HG03442 (cell line): ENCODE results near the gene MYPOP.

Experiments
- ATAC-seq: cut with Tn5 transposase; IDR thresholded peaks from one replicate; pipeline ENCODE4 v1.9.1; 2021; ENCODE audit warnings: mild to moderate bottlenecking, moderate library complexity; ENCODE audit not compliant: unreplicated experiment

Gene MYPOP, protein sequence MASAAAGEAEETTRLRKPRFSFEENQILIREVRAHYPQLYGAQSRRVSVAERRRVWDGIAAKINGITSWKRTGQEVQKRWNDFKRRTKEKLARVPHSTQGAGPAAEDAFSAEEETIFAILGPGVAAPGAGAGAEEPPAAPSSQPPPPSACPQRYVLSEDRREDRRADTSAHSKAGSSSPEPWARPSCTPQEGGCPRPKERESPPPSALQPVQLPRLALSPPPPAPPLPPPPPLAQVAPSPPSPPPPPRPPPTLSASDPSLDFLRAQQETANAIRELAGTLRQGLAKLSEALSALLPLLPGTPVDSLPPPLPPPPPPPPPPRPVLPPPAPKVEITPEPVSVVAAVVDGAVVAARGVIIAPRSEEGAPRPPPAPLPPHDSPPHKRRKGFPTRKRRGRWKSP

GRCh38 chr19:45901912-45902650 lies at the start of gene MYPOP:
Gene MYPOP (minus strand): TSS chr19:45902613. CDS start chr19:45901773, 840 bp downstream.
- no peak for ATAC-seq

DNA sequence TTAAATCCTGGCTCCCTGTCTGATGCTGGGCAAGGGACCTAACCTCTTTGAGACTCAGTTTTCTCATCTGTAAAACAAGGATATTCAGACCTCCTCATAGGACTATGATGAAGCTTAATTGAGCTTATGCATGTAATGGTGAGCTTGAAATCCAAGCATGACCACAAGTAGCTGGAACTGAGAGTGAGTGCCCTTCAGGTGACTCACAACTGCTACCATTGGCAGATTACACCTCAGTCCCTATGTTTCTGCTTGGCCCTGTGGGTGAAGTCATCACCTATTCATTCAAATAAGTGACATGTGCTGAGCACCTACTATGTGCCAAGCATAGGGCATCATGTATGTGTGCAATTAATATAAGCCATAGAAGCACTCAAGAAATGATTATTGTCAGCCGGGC lies 45.5 kb upstream of the MYPOP start:
- no peak for ATAC-seq

DNA sequence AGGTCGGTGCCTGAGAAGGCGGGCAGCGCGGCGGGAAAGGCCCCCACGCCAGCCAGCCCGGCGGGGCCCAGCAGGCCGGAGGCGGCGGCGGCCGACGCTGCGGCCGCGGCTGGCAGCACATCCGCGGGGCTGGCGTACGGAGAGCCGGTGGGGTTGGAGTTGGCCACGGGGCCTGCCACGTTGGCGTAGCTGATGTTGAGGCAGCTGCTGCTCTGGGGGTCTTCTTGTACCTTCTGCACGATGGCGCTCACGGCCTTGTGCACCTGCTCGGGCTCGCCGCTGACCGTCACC lies 38.0 kb upstream of the MYPOP start:
- ATAC-seq: no peak

DNA sequence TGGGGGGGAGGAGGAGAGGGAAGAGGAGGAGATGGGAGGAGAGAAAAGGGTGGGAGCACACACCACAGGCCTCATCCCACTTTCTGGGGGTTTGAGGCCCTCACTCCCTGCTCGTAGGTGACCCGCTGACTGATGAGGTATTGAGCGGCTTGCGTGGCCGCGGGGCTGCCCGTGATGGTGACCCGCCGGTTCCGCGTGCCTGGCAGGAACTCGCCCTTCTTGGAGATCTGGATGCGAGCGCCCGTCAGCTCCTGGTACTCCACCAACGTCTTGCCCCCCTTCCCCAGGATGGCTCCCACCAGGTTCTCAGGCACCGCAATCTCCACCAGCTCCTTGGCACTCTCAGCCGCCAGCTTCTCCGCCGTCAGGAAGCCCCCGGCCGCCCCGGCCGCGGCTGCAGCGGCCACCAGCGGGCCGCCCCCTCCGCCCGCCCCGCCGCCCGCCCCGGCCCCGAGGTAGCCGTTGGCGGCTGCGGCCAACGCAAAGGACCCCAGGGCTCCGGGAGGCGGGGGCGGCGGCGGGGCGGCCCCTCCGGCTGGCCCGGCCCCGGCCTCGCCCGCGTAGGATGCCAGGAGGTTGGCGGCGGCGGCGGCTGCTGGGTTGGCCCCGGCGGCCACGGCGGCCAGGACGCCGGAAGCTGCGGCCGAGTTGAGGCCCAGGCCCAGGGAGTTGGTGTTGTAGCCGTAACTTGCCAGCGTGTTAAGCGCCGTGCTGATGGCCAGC lies 37.5 kb upstream of the MYPOP start:
- no peak for ATAC-seq

- ATAC-seq: no peak
Observed at GRCh38 chr19:45938733-45939319, 36.4 kb upstream of the MYPOP start.

- ATAC-seq: no peak
Observed at GRCh38 chr19:45935267-45935666, 32.9 kb upstream of the MYPOP start.

DNA sequence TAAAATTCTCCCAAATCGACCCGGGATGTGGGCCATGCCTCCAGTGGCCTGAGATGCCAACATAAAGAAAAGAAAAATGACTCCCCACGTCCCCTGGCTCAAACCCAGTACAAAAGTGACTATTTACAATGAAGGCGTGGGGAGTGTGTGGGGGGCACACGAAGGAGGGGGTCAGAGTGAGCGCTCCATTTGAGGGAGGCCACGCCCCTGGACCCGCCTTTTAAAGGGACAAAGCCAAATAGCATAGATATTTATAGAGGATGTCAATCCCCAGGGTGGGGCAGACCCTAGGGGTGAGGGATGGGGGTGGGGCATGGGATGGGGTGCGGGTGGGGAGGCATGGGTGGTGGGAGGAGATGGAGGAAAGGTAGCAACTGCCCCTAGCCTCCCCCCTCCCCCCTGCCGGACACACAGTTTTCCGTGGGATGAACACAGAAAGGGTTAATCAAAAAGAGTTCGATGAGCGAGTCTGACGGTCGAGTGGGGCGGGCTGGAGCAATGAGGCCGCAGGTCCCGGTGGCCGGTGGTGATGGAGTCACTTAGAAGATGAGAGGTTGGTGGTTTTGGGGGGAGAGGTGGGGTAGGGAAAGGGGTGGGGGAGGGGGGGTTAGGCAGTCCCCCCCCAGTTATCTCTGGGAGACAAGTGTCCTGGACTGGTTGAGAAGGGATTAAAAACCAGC lies 32.3 kb upstream of the MYPOP start:
- ATAC-seq: no peak

DNA sequence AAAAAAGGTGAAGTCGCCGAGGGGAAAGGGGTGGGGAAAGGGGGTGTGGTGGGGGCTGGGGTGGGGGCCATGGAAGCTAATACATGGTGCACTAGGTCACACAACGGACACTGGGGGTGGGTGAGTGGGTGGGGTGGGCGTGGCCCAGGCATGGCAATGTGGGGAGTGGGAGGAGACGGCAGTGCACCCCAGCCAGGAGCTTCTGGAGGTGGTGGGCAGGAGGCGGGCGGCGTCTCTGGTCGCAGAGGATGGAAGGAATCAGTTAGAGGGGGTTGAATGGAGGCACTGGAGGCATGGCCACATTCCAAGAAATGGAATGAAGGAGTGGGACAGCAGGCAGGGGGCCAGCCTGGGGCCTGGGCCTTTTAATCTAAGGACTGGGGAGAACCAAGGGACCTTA lies 31.3 kb upstream of the MYPOP start:
- ATAC-seq: no peak

DNA sequence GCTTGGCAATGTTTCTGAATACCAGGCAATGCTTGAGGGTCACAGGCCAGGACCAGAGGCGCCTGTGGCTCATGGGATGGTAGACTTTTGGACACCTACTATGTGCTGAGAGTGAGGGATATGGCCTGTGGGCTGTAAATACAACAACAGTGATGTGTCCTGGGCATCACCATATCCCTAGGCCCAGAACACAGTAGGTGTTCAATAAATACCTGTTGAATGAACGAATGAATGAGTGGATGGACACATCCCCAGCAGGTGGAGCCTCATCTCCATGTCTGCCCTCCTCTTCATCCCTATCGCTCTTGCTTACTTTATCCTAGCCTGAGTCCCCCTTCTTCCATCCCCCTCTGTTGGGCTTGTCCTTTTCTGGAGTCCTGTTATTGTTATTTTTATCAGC lies 28.6 kb upstream of the MYPOP start:
- ATAC-seq: no peak

GRCh38 chr19:45929247-45929646 lies 26.8 kb upstream of the MYPOP start:
- no peak for ATAC-seq

- ATAC-seq: no peak
Observed at GRCh38 chr19:45927565-45928261, 25.3 kb upstream of the MYPOP start.

GRCh38 chr19:45924891-45925447 lies 22.6 kb upstream of the MYPOP start:
- ATAC-seq: no peak

DNA sequence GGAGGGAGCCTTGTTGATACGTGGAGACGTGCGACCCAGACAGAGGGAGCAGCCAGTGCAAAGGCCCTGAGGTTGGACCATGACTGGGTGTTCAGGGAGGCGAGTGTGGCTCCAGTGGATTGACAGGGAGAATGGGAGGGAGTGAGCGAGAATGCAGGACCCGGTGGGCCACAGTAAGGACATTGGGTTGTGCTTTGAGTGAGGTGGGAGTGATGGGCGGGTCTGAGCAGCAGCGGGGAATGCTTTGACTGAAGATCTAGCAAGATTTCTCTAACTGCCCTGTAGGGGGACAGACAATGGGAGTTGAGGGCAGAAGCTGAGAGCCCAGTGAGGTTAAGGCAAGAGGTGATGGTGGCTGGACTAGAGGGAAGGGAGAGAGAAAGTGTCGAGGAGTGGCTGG lies 19.9 kb upstream of the MYPOP start:
- ATAC-seq: no peak

DNA sequence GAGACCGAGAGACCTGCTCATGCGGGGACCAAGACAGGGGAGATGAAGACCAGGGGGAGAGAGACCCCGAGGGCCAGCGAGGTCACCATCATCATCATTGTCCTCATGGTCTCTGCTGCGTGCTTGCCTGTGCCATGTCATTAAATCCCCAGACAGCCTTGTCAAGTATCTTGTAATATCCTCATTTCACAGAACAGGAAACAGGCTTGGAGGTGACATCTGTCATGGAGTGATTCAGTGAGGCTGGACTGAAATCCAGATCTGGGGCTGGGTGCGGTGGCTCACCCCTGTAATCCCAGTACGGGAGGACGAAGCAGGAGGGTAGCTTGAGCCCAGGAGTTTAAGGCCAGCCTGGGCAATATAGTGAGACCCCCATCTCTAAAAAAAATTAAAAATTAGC lies 18.0 kb upstream of the MYPOP start:
- no peak for ATAC-seq

DNA sequence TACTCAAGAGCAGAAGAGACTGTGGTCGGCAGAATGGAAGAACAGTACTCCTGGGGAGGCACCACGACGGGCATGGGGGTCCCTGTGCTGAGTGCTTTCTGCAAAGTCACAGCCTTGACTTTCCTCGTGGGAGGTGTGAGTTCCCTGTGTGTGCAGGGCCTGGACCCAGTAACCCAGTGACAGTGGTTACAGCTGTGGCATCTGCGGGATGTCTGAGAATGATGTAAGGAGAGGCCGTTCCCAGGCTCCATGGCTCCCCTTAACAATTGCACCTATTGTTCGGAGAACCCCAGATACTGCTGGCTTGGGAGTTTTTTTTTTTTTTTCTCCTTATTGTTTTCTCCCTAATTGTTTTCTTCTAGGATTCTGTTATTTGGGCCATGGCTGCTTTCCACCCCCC lies 17.3 kb upstream of the MYPOP start:
- no peak for ATAC-seq

DNA sequence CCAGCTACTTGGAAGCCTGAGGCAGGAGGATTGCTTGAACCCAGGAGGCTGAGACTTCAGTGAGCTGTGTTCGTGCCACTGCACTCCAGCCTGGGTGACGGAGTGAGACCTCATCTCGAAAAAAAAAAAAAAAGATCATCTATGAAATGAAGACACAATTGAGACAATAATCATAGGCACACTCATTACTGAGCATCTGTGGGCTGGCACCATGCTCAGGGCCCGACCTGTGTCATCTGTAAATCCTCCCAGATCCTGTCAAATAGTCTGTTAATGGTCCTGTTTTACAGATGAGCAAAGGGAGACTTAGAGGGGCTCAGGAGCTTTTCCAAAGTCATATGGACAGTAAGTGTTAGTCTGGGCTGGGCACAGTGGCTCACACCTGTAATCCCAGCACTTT lies 16.3 kb upstream of the MYPOP start:
- ATAC-seq: no peak

DNA sequence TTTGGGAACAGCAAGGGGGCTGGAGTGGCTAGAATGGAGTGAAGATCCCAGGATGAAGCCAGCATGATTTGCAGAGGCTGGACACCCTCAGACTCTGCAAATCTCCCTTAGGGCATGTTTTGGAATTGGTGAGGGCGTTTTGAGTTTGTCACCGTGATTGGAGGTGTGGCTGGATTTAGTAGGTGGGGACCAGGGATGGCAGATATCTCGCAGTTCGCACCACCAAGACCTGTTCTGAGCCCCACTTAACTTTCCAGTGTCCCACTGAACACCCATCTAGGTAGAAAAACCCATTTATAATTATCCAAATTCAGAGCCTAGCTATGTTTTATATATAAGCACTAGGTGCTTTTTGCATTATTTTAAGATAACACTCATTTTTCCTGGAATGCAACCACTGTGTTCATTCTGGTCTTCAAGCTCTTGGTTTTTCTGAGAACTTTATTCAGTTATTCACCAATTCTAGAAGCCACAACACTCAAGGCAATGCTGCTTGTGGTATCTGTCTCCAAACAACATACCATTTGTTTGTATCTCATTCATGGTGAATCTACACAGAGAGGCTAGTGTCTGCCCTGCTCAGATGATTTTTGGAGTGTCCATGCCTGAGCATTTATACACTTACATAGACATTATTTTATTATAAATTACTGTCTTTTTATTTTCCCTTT lies 15.1 kb upstream of the MYPOP start:
- no peak for ATAC-seq

DNA sequence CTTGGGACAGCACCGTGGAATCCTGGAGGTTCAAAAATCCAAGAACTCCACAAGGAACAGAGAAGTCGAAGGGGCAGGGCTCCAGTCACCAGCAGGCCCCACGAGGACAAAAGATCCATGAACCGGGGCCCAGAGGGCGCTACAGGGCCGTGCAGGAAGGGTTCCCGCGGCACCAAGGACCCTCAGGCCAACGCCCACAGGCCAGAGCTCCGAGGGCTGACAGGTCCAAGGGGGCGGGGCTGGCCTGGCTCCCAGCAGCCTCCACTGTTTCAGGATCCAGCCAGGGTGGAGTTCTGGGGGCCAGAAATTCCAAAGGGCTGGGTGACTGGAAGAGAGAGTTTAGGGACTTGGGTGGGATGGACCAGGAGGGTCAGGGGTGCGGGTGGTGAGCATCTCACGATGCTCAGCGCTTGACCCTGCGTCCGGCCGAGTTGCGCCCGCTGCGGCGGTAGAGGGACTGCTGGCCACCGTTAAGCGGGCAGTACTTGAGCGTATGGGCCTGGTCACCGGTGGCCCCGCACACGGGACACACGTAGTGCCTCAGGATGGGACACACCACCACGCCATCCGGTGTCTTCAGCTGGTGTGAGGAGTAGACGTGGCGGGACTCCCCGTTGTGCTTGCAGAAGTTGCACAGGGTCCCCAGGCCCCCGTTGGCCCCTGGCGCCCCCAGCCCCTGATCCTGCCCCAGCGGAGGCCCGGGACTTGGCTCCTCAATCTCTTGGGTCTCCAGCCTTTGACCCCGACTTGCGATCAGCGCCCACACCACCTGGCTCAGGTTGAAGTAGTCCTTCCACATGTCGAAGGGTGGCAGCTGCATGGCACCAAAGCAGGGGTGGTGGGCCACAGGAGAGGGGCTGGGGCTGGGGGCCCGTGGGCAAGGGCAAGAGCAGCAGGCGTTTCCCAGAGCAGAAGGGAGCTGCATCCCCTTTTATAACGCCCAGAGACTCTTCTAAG lies 11.7 kb upstream of the MYPOP start, which contains the start of gene NANOS2:
Gene NANOS2 (minus strand): TSS at position 905 of the 957 bp plus-strand sequence. CDS start 85 bp downstream, at position 820.
- no peak for ATAC-seq
